Measurements from ENCODE around the gene GPAT2.
"Not testable (repeated sequence)": the region's sequence is repeated elsewhere in the genome, so short reads cannot be mapped to it uniquely, and the experiment has no call there.

The GPAT2 gene

DNA sequence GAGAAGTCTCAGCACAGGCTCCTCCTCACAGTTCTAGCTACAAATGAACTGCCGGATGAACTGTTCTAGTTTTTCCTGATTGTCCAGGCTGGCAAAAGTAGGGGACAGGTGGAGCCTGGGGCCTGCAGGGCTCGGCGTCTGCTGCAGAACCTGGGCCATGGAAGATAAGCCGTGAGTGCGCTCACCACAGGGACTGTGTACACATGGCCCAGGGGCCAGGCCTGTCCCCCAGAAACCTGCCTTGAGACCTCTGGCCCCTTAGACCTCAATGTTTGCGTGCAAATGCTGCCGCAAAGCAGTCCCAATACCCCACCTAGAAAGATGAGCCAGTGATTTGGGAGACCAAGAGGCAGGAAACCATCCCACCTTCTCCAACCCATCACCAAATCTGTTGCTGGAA, 12.6 kb downstream of the GPAT2 start:
- not testable (repeated sequence) for DNase-seq

DNA sequence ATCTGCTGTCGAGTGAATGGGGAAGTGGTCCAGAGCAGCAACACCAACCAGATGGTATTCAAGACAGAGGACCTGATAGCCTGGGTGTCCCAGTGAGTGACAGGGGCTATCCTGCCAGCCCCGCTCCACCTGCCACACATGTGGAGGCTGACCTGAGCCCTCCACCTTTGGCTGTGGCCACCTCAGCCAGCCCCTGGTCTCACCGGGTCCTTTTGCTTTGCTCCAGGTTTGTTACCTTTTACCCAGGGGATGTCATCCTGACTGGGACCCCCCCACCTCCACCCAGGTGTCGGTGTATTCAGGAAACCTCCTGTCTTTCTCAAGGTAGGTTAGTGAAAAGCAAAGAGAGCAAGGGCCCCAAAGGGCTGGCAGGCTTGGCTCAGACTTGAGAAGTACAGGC, 13.6 kb downstream of the GPAT2 start:
- not testable (repeated sequence) for DNase-seq

GRCh38 chr2:96019909-96020590, 14.7 kb downstream of the GPAT2 start:
- DNase-seq = not testable (repeated sequence)

- DNase-seq = not testable (repeated sequence)
Measured at GRCh38 chr2:96016321-96016720, 18.4 kb downstream of the GPAT2 start.

GRCh38 chr2:96012792-96013264, 21.9 kb downstream of the GPAT2 start:
- DNase-seq = not testable (repeated sequence)

DNA sequence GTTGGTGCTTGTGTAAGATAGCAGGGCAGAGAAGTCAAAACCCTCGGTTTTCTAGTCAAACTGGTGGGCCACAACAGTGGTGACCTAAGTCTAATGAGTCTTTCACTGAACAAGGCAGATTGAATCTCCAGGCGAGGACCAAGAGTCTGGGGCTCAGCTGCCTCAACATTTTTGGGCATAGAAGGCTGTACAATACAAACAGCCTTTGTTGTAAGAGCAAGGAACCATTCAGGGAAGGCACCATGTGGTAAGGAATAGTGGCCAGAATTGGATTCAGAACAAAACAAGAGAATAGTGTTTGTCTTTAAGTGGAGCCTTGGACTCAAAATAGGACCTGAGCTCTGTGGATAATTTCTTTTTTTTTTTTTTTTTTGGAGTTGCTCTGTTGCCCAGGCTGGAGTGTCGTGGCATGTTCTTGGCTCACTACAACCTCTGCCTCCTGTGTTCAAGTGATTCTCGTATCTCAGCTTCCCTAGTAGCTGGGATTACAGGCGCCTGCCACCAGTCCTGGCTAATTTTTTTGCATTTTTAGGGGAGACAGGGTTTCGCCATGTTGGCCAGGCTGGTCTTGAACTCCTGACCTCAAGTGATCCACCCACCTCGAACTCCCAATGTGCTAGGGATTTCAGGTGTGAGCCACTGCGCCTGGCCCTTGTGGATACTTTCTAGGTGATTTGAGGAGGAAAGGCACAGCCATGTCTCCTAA, 22.5 kb downstream of the GPAT2 start:
- DNase-seq = not testable (repeated sequence)

GRCh38 chr2:96011129-96011455, 23.6 kb downstream of the GPAT2 start:
- DNase-seq = not testable (repeated sequence)

GRCh38 chr2:96010320-96011128, 24.2 kb downstream of the GPAT2 start:
- DNase-seq = not testable (repeated sequence)

- not testable (repeated sequence) for DNase-seq
Measured at GRCh38 chr2:96009833-96010232, 24.9 kb downstream of the GPAT2 start.

DNA sequence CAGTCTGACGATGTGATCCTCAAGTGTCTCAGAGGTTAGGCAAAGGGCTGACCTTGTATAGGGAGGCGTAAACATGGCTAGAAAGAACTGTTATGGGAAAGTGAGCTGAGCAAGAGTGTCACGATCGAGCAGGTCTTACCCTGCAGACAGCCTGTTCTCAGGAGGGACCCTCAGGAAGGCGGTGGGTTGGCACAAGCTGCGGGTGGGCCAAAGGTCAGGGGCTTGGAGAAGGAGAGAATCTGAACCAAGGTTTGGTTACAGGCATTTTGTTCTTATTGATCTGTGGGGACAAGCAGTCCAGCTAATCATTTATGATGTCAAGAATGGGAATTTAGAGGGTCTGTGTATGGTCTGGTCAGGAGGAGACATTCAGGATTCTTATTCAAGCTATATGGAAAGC, 26.7 kb downstream of the GPAT2 start:
- not testable (repeated sequence) for DNase-seq

- DNase-seq = not testable (repeated sequence)
Measured at GRCh38 chr2:96006248-96006647, 28.5 kb downstream of the GPAT2 start.

GRCh38 chr2:95992520-95993272, 42.0 kb downstream of the GPAT2 start:
- DNase-seq = not testable (repeated sequence)

- not testable (repeated sequence) for DNase-seq
Measured at GRCh38 chr2:95992102-95992501, 42.6 kb downstream of the GPAT2 start.

DNA sequence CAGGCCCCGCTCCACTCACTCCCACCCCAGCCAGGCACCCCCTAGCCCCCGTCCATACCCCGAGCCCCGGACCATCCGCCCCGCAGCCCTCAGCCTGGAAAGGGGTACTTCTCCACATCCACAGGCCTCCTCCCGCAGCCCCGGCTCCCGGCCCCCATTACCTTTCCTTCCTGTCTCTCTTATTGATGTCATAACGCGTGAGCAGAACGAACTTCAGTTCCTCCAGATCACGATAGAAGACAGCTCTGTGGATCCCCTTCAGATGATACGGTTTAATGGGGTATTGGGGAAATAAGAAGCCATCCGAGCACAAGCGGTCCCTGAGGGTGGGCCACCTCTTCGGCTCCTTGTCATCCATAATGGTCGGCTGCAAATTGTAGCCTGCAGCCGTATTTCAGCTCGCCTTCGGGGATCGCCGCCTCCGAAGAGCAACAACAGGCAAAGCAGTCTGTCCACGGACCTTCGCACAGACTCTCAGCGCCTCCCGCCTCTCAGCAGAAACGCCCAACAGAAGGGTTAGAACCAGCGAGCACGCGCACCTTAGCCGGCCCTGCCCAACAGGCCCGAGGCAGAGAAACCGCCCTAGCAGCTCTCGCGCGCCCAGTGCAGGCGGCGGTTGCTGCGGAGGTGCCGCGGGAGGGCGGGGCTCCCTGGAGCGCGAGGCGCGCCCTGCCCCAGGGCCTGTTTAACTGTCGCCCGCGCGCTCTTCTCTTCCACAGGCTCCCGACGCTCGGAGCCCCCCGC, 43.2 kb downstream of the GPAT2 start, which contains the start of gene ANKRD36C:
Gene ANKRD36C, minus strand, starts transcription at position 474 of the 744 bp plus-strand sequence. Its CDS starts 116 bp downstream, at position 358.
- not testable (repeated sequence) for DNase-seq

DNA sequence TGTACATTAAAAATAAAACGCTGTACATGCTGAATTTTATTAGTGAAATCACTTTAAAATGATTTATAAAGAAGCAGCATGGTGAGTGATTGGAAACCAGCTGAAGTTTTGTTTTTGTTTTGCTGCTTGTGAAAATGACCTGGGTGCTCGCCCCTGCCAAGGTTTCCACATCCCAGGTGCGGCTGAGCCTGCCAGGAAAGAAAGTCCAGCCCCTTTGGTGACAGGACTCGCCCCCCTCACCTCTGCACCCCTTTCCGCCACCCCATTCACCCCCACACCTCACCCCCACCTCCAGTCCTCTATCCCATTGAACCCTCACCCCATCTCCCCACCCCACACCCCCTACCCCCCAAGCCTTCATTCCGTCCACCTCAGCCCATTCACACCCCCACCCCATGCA, 43.8 kb downstream of the GPAT2 start:
- DNase-seq = not testable (repeated sequence)

Data from NCI-H524 treated with DMSO at 0.1 percent for 48 hours (cell line).